ENCODE measurements around the gene BMAL1.
A peak's percentile ranks its signal among the peaks of the same experiment; 100 is the strongest.

BMAL1 gene

DNA sequence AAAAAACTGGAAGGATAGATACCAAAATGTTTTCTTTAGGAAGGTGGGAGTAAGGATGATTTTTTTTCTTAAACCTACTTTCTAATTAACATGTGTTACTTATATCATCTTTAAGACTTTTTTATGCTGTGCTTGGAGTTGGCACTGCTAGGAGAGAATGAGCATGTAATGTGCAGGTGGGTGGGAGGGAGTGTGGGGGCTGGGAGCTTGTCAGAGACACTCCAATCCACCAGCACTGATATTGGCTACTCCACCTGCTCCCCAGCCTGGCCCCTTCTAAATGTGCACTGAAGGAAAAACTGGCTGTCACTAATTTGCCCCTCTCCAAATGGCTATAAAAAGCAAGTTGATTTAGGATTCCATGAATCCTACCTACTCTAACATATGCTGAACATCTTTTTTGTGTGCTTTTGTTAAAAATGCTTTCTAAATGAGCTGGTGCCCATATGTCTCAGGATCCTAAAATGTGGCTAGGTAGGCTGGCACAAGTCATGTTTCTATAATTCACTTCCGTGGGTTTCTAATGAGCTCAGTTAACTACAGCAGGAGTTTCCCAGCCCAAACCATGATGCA lies 44.3 kb upstream of the BMAL1 start:
- peaks cover 14% of the 10 kb centered on the region for H3K4me1 ChIP-seq
- H3K4me2 ChIP-seq (ENCODE audit: low read length), result no peak overlapping the region
- no peak for TF ChIP-seq CTCF (IDR thresholded peaks at IDR 0.05)
- no peaks in the 10 kb centered on the region for H3K79me2 ChIP-seq
- H3K36me3 ChIP-seq (ENCODE audit: control insufficient read depth, insufficient read depth, low read length), result no peaks in the 10 kb centered on the region
- H3K9me3 ChIP-seq (ENCODE audit: control insufficient read depth, low read length), result no peaks in the 10 kb centered on the region
- no peak overlapping the region for H2AFZ ChIP-seq
- H3K27ac ChIP-seq, result no peak overlapping the region
- H3K4me3 ChIP-seq (ENCODE audit: low read depth, low read length), result no peak overlapping the region
- H3K9ac ChIP-seq, result no peak overlapping the region
- no peaks in the 10 kb centered on the region for H3K27me3 ChIP-seq (ENCODE audit: control insufficient read depth, insufficient read depth, low read length)

- no peak for TF ChIP-seq CTCF (IDR thresholded peaks at IDR 0.05)
- Histone ChIP-seq H3K9me3 (ENCODE audit: control insufficient read depth, low read length) (no peaks in the 10 kb centered on the region), H3K4me3 (ENCODE audit: low read depth, low read length) (no peak overlapping the region), H3K79me2 (no peaks in the 10 kb centered on the region), H3K9ac (no peak overlapping the region), H3K27ac (no peak overlapping the region), H3K4me1 (no peaks in the 10 kb centered on the region), H3K27me3 (ENCODE audit: control insufficient read depth, insufficient read depth, low read length) (no peaks in the 10 kb centered on the region), H3K4me2 (ENCODE audit: low read length) (no peak overlapping the region), H3K36me3 (ENCODE audit: control insufficient read depth, insufficient read depth, low read length) (no peaks in the 10 kb centered on the region), H2AFZ (no peak overlapping the region)
Measured at GRCh38 chr11:13235895-13236294, 41.7 kb upstream of the BMAL1 start.

GRCh38 chr11:13236626-13237025 lies 41.0 kb upstream of the BMAL1 start:
- no peak overlapping the region for H3K4me3 ChIP-seq (ENCODE audit: low read depth, low read length)
- H3K36me3 ChIP-seq (ENCODE audit: control insufficient read depth, insufficient read depth, low read length), result no peaks in the 10 kb centered on the region
- no peak for TF ChIP-seq CTCF (IDR thresholded peaks at IDR 0.05)
- no peaks in the 10 kb centered on the region for H3K79me2 ChIP-seq
- no peaks in the 10 kb centered on the region for H3K9me3 ChIP-seq (ENCODE audit: control insufficient read depth, low read length)
- no peak overlapping the region for H2AFZ ChIP-seq
- no peaks in the 10 kb centered on the region for H3K27me3 ChIP-seq (ENCODE audit: control insufficient read depth, insufficient read depth, low read length)
- no peak overlapping the region for H3K27ac ChIP-seq
- H3K4me2 ChIP-seq (ENCODE audit: low read length), result no peak overlapping the region
- H3K9ac ChIP-seq, result no peak overlapping the region
- no peaks in the 10 kb centered on the region for H3K4me1 ChIP-seq

GRCh38 chr11:13237761-13238160 lies 39.8 kb upstream of the BMAL1 start:
- Histone ChIP-seq H3K4me1 (no peaks in the 10 kb centered on the region), H3K9me3 (ENCODE audit: control insufficient read depth, low read length) (no peaks in the 10 kb centered on the region), H3K4me2 (ENCODE audit: low read length) (no peak overlapping the region), H3K79me2 (no peaks in the 10 kb centered on the region), H3K36me3 (ENCODE audit: control insufficient read depth, insufficient read depth, low read length) (no peaks in the 10 kb centered on the region), H2AFZ (no peak overlapping the region), H3K9ac (no peak overlapping the region), H3K4me3 (ENCODE audit: low read depth, low read length) (no peak overlapping the region), H3K27ac (no peak overlapping the region), H3K27me3 (ENCODE audit: control insufficient read depth, insufficient read depth, low read length) (no peaks in the 10 kb centered on the region)
- no peak for TF ChIP-seq CTCF (IDR thresholded peaks at IDR 0.05)

- Histone ChIP-seq H3K27ac (no peak overlapping the region), H3K36me3 (ENCODE audit: control insufficient read depth, insufficient read depth, low read length) (no peaks in the 10 kb centered on the region), H3K4me2 (ENCODE audit: low read length) (no peak overlapping the region), H3K4me3 (ENCODE audit: low read depth, low read length) (no peak overlapping the region), H3K4me1 (peaks cover 4% of the 10 kb centered on the region), H2AFZ (no peak overlapping the region), H3K27me3 (ENCODE audit: control insufficient read depth, insufficient read depth, low read length) (no peaks in the 10 kb centered on the region), H3K79me2 (no peaks in the 10 kb centered on the region), H3K9me3 (ENCODE audit: control insufficient read depth, low read length) (no peaks in the 10 kb centered on the region), H3K9ac (no peak overlapping the region)
- peak; percentile 71 for TF ChIP-seq CTCF (IDR thresholded peaks at IDR 0.05)
Measured at GRCh38 chr11:13238879-13239514, 38.6 kb upstream of the BMAL1 start.
